ENCODE measurements around the gene SPANXA2.
"Not testable (repeated sequence)": the region's sequence is repeated elsewhere in the genome, so short reads cannot be mapped to it uniquely, and the experiment has no call there.

Gene SPANXA2

GRCh38 chrX:141589408-141589807 lies at the start of gene SPANXA2:
Gene SPANXA2 (plus strand): TSS chrX:141589708. CDS start chrX:141589768, 60 bp downstream.
- DNase-seq: not testable (repeated sequence)

GRCh38 chrX:141542551-141542950 lies 47.0 kb upstream of the SPANXA2 start:
- DNase-seq: not testable (repeated sequence)

- not testable (repeated sequence) for DNase-seq
Measured at GRCh38 chrX:141584638-141585037, 4.9 kb upstream of the SPANXA2 start, which contains the start of gene SPANXA1. Gene SPANXA1 (minus strand): TSS chrX:141584738. CDS start chrX:141584678, 60 bp downstream.

GRCh38 chrX:141609111-141609510 lies 19.6 kb downstream of the SPANXA2 start:
- DNase-seq: no peak

- no peak for DNase-seq
Measured at GRCh38 chrX:141619336-141619735, 29.8 kb downstream of the SPANXA2 start.

- DNase-seq: no peak
Measured at GRCh38 chrX:141632124-141632523, 42.6 kb downstream of the SPANXA2 start.

- no peak for DNase-seq
Measured at GRCh38 chrX:141638550-141638949, 49.0 kb downstream of the SPANXA2 start.
